PC-3 (cell line): ENCODE results near the gene DLEC1.

Experiments used
- EZH2 ChIP-seq: fragments of 300-600 bp; sonication (generic); IDR thresholded peaks from one replicate; pipeline ENCODE4 v1.6.1; 2017; ENCODE audit warnings: antibody characterized with exemption, mild to moderate bottlenecking, low read length; ENCODE audit not compliant: unreplicated experiment
- EZH2phosphoT487 ChIP-seq: fragments of 300-600 bp; sonication (generic); IDR thresholded peaks from 2 replicates; pipeline ENCODE4 v1.6.1; 2018; ENCODE audit warnings: mild to moderate bottlenecking, antibody characterized with exemption, low read length, borderline replicate concordance
- TF ChIP-seq, protein P1 (sequence below): fragments of 300-600 bp; sonication (generic); conservative IDR thresholded peaks from 2 replicates; pipeline ENCODE4 v1.5.1; 2017; ENCODE audit warnings: antibody characterized with exemption, low read depth, mild to moderate bottlenecking, low read length

DNA sequence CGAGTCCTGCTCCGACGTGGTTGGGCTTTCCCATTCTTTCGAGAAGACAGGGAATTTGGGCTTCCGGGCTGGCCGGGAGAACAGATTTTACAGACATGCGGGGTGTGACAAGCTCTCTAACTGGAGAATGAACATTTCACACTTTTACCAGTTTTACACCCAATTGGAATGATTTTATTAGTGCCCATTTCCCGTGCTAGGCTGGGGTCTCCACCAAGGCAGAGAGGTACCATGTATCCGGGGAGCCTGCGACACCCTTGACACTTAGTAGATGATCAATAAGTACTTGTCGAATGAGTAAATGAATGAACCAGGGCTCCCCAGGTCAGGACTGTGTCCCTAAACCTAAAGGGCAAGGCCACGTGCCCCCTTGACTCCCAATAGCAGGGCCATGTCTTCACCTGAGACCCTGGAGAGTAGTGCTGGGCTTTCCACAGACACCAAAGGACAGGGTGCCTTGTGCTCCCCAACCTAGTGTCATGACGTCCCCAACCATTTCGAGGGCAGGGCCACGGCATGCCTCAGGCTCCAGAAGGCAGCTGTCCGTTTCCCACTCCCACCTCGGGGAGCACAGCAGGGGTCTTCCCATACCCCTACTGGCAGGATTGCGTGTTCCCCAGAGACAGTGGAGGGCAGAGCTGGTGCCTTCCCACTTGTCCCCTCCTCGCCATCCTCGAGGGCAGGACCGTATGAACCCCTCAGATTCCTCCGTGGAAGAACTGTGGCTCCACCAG is 98.8 kb downstream of the DLEC1 start:
- TF ChIP-seq, protein P1, sequence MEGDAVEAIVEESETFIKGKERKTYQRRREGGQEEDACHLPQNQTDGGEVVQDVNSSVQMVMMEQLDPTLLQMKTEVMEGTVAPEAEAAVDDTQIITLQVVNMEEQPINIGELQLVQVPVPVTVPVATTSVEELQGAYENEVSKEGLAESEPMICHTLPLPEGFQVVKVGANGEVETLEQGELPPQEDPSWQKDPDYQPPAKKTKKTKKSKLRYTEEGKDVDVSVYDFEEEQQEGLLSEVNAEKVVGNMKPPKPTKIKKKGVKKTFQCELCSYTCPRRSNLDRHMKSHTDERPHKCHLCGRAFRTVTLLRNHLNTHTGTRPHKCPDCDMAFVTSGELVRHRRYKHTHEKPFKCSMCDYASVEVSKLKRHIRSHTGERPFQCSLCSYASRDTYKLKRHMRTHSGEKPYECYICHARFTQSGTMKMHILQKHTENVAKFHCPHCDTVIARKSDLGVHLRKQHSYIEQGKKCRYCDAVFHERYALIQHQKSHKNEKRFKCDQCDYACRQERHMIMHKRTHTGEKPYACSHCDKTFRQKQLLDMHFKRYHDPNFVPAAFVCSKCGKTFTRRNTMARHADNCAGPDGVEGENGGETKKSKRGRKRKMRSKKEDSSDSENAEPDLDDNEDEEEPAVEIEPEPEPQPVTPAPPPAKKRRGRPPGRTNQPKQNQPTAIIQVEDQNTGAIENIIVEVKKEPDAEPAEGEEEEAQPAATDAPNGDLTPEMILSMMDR: no peak
- no peak for TF ChIP-seq EZH2phosphoT487
- TF ChIP-seq EZH2: no peak
